GM12875 (cell line): Measurements from ENCODE around the gene PRKAB1.
"Not testable (repeated sequence)": the region's sequence is repeated elsewhere in the genome, so short reads cannot be mapped to it uniquely, and the experiment has no call there.

Experiments
- H3K4me3 ChIP-seq: one replicate; pipeline ENCODE4 v1.5.1; 2011; ENCODE audit warnings: low read depth, low read length, control low read depth
- CTCF ChIP-seq: IDR thresholded peaks from 2 replicates; pipeline ENCODE4 v1.5.1; 2011; ENCODE audit warnings: low read depth, mild to moderate bottlenecking, control low read depth, inconsistent platforms, low read length, moderate library complexity, borderline replicate concordance; ENCODE audit not compliant: insufficient read depth

Gene PRKAB1

GRCh38 chr12:119645535-119646059 lies 22.3 kb upstream of the PRKAB1 start:
- TF ChIP-seq CTCF, result no peak
- no peak overlapping the region for H3K4me3 ChIP-seq

GRCh38 chr12:119649202-119649808 lies 18.6 kb upstream of the PRKAB1 start:
- TF ChIP-seq CTCF, result peak; percentile 63; the same call in 1 of the 2 replicates
- no peak overlapping the region for H3K4me3 ChIP-seq

GRCh38 chr12:119652665-119653064 lies 15.3 kb upstream of the PRKAB1 start:
- no peak for TF ChIP-seq CTCF
- H3K4me3 ChIP-seq, result no peak overlapping the region

GRCh38 chr12:119657001-119657400 lies 10.9 kb upstream of the PRKAB1 start:
- not testable (repeated sequence) for H3K4me3 ChIP-seq

GRCh38 chr12:119658166-119658565 lies 9.8 kb upstream of the PRKAB1 start:
- H3K4me3 ChIP-seq, result not testable (repeated sequence)

GRCh38 chr12:119659289-119659897 lies 8.5 kb upstream of the PRKAB1 start:
- TF ChIP-seq CTCF, result peak; percentile 76; the same call in 1 of the 2 replicates
- no peak overlapping the region for H3K4me3 ChIP-seq

- no peak overlapping the region for H3K4me3 ChIP-seq
- no peak for TF ChIP-seq CTCF
Observed at GRCh38 chr12:119660076-119660475, 7.9 kb upstream of the PRKAB1 start.

GRCh38 chr12:119661882-119662281 lies 6.1 kb upstream of the PRKAB1 start:
- H3K4me3 ChIP-seq, result no peak overlapping the region
- no peak for TF ChIP-seq CTCF
